Measurements from ENCODE around the gene TACR1.

Gene TACR1

DNA sequence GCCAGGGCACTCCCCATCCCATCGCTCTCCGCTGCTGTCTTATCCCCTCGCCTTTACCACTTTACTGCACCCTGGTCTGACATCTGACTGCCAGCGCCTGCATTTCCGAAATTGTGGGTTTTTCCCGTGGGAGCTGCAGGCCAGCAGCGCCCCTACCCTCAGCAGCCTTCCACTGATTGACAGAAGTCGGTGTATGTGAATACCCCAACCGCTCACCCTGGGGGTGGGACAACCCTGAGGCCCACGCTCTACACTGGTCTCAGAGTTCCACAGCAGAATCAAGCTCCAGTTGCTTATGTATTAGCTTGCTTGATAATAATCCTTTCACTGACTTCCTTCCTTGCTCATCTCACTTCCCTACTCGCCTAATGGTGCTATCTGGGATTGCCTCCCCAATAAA lies 178.8 kb downstream of the TACR1 start:
- no peak overlapping the region for H3K4me3 ChIP-seq (ENCODE audit: extremely low read depth, insufficient read depth, low read length, poor library complexity, severe bottlenecking)
- no peaks in the 10 kb centered on the region for H3K9me3 ChIP-seq (ENCODE audit: control insufficient read depth, low read length)
- H3K27ac ChIP-seq (ENCODE audit: low read depth, low read length, severe bottlenecking) = no peak overlapping the region
- H3K4me1 ChIP-seq (ENCODE audit: control insufficient read depth, insufficient read depth, low read length, poor library complexity, severe bottlenecking) = no peaks in the 10 kb centered on the region
- no peaks in the 10 kb centered on the region for H3K36me3 ChIP-seq (ENCODE audit: control insufficient read depth, insufficient read depth, low read length)
- WGBS, 2 experiments (ENCODE audit: insufficient coverage in 2 of 2) = 94 to 100% methylated on average over 6 to 9 of the region's 11 CpGs

- 100% methylated on average over 1 of the region's 2 CpGs; no CpG with 5 or more reads in 1 of the 2 experiments for WGBS, 2 experiments (ENCODE audit: insufficient coverage in 2 of 2)
- H3K4me1 ChIP-seq (ENCODE audit: control insufficient read depth, insufficient read depth, low read length, poor library complexity, severe bottlenecking) = no peaks in the 10 kb centered on the region
- H3K27ac ChIP-seq (ENCODE audit: low read depth, low read length, severe bottlenecking) = no peak overlapping the region
- no peaks in the 10 kb centered on the region for H3K36me3 ChIP-seq (ENCODE audit: control insufficient read depth, insufficient read depth, low read length)
- no peak overlapping the region for H3K4me3 ChIP-seq (ENCODE audit: extremely low read depth, insufficient read depth, low read length, poor library complexity, severe bottlenecking)
- no peaks in the 10 kb centered on the region for H3K9me3 ChIP-seq (ENCODE audit: control insufficient read depth, low read length)
Observed at GRCh38 chr2:75019790-75020189, 179.5 kb downstream of the TACR1 start.

DNA sequence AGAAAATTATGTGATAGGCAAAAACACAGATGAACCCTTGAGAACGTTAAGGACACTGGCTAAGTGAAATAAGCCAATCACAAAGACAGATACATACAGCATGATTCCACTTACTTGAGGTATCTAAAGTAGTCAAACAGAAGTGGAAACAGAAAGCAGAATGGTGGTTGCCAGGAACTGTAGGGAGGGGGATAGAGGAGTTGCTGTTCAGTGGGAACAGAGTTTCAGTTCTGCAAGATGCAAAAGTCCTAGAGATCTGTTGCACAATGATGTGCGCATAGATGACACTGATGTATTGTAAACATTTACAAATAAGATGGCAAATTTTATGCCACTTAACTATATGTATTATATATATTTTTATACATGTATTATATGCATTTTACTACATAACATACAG lies 181.2 kb downstream of the TACR1 start:
- H3K4me3 ChIP-seq (ENCODE audit: extremely low read depth, insufficient read depth, low read length, poor library complexity, severe bottlenecking) = no peak overlapping the region

DNA sequence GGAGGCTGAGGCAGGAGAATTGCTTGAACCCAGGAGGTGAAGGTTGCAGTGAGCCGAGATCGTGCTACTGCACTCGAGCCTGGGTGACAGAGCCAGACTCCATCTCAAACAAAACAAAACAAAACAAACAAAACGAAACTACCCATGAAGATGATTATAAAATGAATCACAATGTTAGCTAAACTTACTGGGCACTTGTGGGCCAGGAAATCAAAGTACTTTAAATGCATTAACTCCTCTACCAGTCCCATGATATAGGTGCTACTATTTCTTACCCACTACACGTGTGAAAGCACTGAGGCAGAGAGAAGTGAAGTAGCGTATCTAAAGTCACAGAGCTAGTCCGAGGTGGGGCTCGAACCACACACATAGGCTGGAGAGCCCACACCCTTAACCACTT lies 187.2 kb downstream of the TACR1 start:
- H3K4me3 ChIP-seq (ENCODE audit: extremely low read depth, insufficient read depth, low read length, poor library complexity, severe bottlenecking) = no peak overlapping the region
- no peaks in the 10 kb centered on the region for H3K9me3 ChIP-seq (ENCODE audit: control insufficient read depth, low read length)
- 91% methylated on average over 6 of the region's 8 CpGs; no CpG with 5 or more reads in 1 of the 2 experiments for WGBS, 2 experiments (ENCODE audit: insufficient coverage in 2 of 2)
- H3K36me3 ChIP-seq (ENCODE audit: control insufficient read depth, insufficient read depth, low read length) = no peaks in the 10 kb centered on the region
- H3K27ac ChIP-seq (ENCODE audit: low read depth, low read length, severe bottlenecking) = no peak overlapping the region
- no peaks in the 10 kb centered on the region for H3K4me1 ChIP-seq (ENCODE audit: control insufficient read depth, insufficient read depth, low read length, poor library complexity, severe bottlenecking)

More for the DNA sequence above, 181.2 kb downstream of the TACR1 start:
- H3K4me1 ChIP-seq (ENCODE audit: control insufficient read depth, insufficient read depth, low read length, poor library complexity, severe bottlenecking) = no peaks in the 10 kb centered on the region
- no peak overlapping the region for H3K27ac ChIP-seq (ENCODE audit: low read depth, low read length, severe bottlenecking)
- no peaks in the 10 kb centered on the region for H3K36me3 ChIP-seq (ENCODE audit: control insufficient read depth, insufficient read depth, low read length)
- H3K9me3 ChIP-seq (ENCODE audit: control insufficient read depth, low read length) = no peaks in the 10 kb centered on the region
- WGBS, 2 experiments (ENCODE audit: insufficient coverage in 2 of 2) = no CpG with 5 or more reads among the region's 2 CpGs

DNA sequence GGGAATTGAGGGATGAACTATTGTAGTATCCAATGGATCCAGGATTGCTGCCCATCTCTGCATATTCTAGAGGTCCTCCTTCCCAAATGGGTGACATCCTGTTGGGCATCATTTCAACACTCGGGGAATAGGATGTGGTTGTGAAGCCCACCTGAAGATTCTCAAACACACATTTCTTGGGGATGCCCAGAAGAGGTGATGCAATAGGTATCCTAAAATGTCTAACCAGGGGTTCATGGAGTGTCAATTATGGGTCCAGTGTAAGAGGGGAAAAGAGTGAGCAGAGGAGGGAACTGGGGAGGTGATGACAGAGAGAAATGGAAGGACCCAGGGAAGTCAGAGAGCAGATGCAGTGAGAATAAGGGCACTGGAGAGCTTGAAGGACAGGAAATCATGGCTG lies 188.7 kb downstream of the TACR1 start:
- Histone ChIP-seq H3K4me3 (ENCODE audit: extremely low read depth, insufficient read depth, low read length, poor library complexity, severe bottlenecking) (no peak overlapping the region), H3K36me3 (ENCODE audit: control insufficient read depth, insufficient read depth, low read length) (no peaks in the 10 kb centered on the region), H3K4me1 (ENCODE audit: control insufficient read depth, insufficient read depth, low read length, poor library complexity, severe bottlenecking) (no peaks in the 10 kb centered on the region), H3K9me3 (ENCODE audit: control insufficient read depth, low read length) (no peaks in the 10 kb centered on the region), H3K27ac (ENCODE audit: low read depth, low read length, severe bottlenecking) (no peak overlapping the region)
- WGBS, 2 experiments (ENCODE audit: insufficient coverage in 2 of 2) = no CpG with 5 or more reads among the region's 1 CpG

DNA sequence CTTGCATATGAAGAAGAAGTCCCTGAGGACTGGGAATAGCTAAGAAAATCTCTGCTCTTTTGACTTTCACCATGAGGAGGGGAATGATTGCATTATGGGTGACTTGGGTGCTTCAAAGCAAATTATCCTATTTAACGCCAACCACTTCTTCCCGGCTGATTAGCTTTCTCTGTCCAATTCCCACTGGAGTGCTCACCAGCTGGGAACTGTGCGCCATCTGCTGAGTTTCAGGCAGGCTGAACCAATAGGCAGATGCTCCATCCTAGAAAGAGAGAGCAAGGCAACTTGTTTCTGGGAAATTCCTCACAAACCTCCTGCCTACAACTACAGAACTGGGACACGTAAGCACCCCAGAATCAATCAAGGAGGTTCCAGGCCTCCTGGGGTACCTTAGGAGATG lies 191.5 kb downstream of the TACR1 start:
- Histone ChIP-seq H3K4me3 (ENCODE audit: extremely low read depth, insufficient read depth, low read length, poor library complexity, severe bottlenecking) (no peak overlapping the region), H3K9me3 (ENCODE audit: control insufficient read depth, low read length) (no peaks in the 10 kb centered on the region), H3K4me1 (ENCODE audit: control insufficient read depth, insufficient read depth, low read length, poor library complexity, severe bottlenecking) (no peaks in the 10 kb centered on the region), H3K27ac (ENCODE audit: low read depth, low read length, severe bottlenecking) (no peak overlapping the region), H3K36me3 (ENCODE audit: control insufficient read depth, insufficient read depth, low read length) (no peaks in the 10 kb centered on the region)
- 89 to 90% methylated on average over 3 of the region's 4 CpGs for WGBS, 2 experiments (ENCODE audit: insufficient coverage in 2 of 2)

DNA sequence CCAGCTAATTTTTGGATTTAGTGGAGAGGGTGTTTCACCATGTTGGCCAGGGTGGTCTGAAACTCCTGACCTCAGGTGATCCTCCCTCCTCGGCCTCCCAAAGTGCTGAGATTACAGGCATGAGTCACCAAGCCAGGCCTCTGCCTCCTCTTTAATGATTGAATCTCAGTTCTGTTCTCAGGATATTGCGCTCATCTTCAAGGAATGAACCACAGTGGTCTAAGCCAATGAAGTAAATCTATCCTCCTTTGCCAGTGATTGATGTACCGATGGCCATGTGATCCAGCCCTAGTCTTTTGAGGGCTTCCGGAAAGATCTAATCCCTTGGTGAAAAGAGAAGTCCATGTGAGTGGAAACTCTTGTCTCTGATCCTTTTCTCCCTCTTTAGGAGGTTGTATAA lies 192.3 kb downstream of the TACR1 start:
- WGBS, 2 experiments (ENCODE audit: insufficient coverage in 2 of 2) = 85 to 95% methylated on average over 2 to 3 of the region's 4 CpGs
- Histone ChIP-seq H3K9me3 (ENCODE audit: control insufficient read depth, low read length) (no peaks in the 10 kb centered on the region), H3K4me3 (ENCODE audit: extremely low read depth, insufficient read depth, low read length, poor library complexity, severe bottlenecking) (no peak overlapping the region), H3K4me1 (ENCODE audit: control insufficient read depth, insufficient read depth, low read length, poor library complexity, severe bottlenecking) (no peaks in the 10 kb centered on the region), H3K36me3 (ENCODE audit: control insufficient read depth, insufficient read depth, low read length) (no peaks in the 10 kb centered on the region), H3K27ac (ENCODE audit: low read depth, low read length, severe bottlenecking) (no peak overlapping the region)

DNA sequence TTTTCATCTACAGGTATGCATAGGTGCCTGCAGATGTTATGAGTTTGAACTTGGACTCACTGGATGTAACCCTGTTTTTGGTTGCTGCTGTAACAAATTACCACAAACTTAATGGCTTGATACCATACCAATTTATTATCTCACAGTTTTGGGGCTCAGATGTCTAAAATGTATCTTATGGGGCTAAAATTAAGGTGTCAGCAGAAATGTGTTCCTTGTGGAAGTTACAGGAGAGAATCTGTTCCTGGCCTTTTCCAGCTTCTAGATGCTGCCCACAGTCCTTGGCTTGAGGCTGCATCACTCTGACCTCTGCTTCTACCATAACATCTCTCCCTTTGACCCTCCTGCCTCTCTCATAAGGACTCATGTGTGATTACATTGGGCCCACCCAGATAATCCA lies 193.3 kb downstream of the TACR1 start:
- no peaks in the 10 kb centered on the region for H3K4me1 ChIP-seq (ENCODE audit: control insufficient read depth, insufficient read depth, low read length, poor library complexity, severe bottlenecking)
- no peak overlapping the region for H3K27ac ChIP-seq (ENCODE audit: low read depth, low read length, severe bottlenecking)
- no peaks in the 10 kb centered on the region for H3K9me3 ChIP-seq (ENCODE audit: control insufficient read depth, low read length)
- no peaks in the 10 kb centered on the region for H3K36me3 ChIP-seq (ENCODE audit: control insufficient read depth, insufficient read depth, low read length)
- no peak overlapping the region for H3K4me3 ChIP-seq (ENCODE audit: extremely low read depth, insufficient read depth, low read length, poor library complexity, severe bottlenecking)

- Histone ChIP-seq H3K4me3 (ENCODE audit: extremely low read depth, insufficient read depth, low read length, poor library complexity, severe bottlenecking) (no peak overlapping the region), H3K9me3 (ENCODE audit: control insufficient read depth, low read length) (no peaks in the 10 kb centered on the region), H3K36me3 (ENCODE audit: control insufficient read depth, insufficient read depth, low read length) (no peaks in the 10 kb centered on the region), H3K27ac (ENCODE audit: low read depth, low read length, severe bottlenecking) (no peak overlapping the region), H3K4me1 (ENCODE audit: control insufficient read depth, insufficient read depth, low read length, poor library complexity, severe bottlenecking) (no peaks in the 10 kb centered on the region)
- 100% methylated on average over 1 of the region's 2 CpGs; no CpG with 5 or more reads in 1 of the 2 experiments for WGBS, 2 experiments (ENCODE audit: insufficient coverage in 2 of 2)
Observed at GRCh38 chr2:75003773-75004172, 195.5 kb downstream of the TACR1 start.

DNA sequence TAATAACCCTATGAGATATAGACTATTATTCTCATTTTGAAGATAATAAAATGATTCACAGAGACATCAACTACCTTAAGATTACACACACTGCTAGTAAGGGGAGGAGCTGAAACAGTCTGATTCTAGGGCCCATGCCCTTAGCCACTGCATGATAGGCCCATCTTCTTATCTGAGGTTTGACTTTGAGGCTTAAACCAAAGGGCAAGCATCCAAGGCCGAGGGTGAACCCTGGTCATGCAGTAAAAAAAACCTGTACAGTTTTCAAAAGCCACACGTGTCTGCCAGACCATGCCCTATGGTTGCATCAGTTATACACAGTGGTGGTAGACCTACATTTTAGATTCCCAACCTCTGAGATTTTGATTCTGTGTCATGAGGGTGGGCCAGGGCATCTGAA lies 196.0 kb downstream of the TACR1 start:
- Histone ChIP-seq H3K4me3 (ENCODE audit: extremely low read depth, insufficient read depth, low read length, poor library complexity, severe bottlenecking) (no peak overlapping the region), H3K27ac (ENCODE audit: low read depth, low read length, severe bottlenecking) (no peak overlapping the region), H3K36me3 (ENCODE audit: control insufficient read depth, insufficient read depth, low read length) (no peaks in the 10 kb centered on the region), H3K9me3 (ENCODE audit: control insufficient read depth, low read length) (no peaks in the 10 kb centered on the region), H3K4me1 (ENCODE audit: control insufficient read depth, insufficient read depth, low read length, poor library complexity, severe bottlenecking) (no peaks in the 10 kb centered on the region)
- WGBS, 2 experiments (ENCODE audit: insufficient coverage in 2 of 2) = 89 to 95% methylated on average over 2 of the region's 2 CpGs

- Histone ChIP-seq H3K4me1 (ENCODE audit: control insufficient read depth, insufficient read depth, low read length, poor library complexity, severe bottlenecking) (no peaks in the 10 kb centered on the region), H3K4me3 (ENCODE audit: extremely low read depth, insufficient read depth, low read length, poor library complexity, severe bottlenecking) (no peak overlapping the region), H3K36me3 (ENCODE audit: control insufficient read depth, insufficient read depth, low read length) (no peaks in the 10 kb centered on the region), H3K27ac (ENCODE audit: low read depth, low read length, severe bottlenecking) (no peak overlapping the region), H3K9me3 (ENCODE audit: control insufficient read depth, low read length) (no peaks in the 10 kb centered on the region)
- 90 to 95% methylated on average over 3 of the region's 3 CpGs for WGBS, 2 experiments (ENCODE audit: insufficient coverage in 2 of 2)
Observed at GRCh38 chr2:75002007-75002406, 197.3 kb downstream of the TACR1 start.

- no peaks in the 10 kb centered on the region for H3K9me3 ChIP-seq (ENCODE audit: control insufficient read depth, low read length)
- H3K4me3 ChIP-seq (ENCODE audit: extremely low read depth, insufficient read depth, low read length, poor library complexity, severe bottlenecking) = no peak overlapping the region
- no peaks in the 10 kb centered on the region for H3K4me1 ChIP-seq (ENCODE audit: control insufficient read depth, insufficient read depth, low read length, poor library complexity, severe bottlenecking)
- no peaks in the 10 kb centered on the region for H3K36me3 ChIP-seq (ENCODE audit: control insufficient read depth, insufficient read depth, low read length)
- H3K27ac ChIP-seq (ENCODE audit: low read depth, low read length, severe bottlenecking) = no peak overlapping the region
- WGBS, 2 experiments (ENCODE audit: insufficient coverage in 2 of 2) = 86 to 100% methylated on average over 2 to 3 of the region's 5 CpGs
Observed at GRCh38 chr2:74999468-74999867, 199.9 kb downstream of the TACR1 start.

Data from mesodermal cell (in vitro differentiated cells).